H1 (cell line): ENCODE measurements around the gene RNASEL. TPM values are rescaled to one million over a fixed set of nuclear protein-coding genes. Genes with fewer than 3 reads are reported as not detected.

Experiments
- CTCF ChIA-PET: fragments of 300-600 bp; sonication (Branson Sonifier 250); formaldehyde crosslinking; loops from one replicate; lab custom pipeline; 2021; ENCODE audit not compliant: partially characterized antibody; lab: Charles Lee
- POLR2A ChIA-PET: fragments of 300-600 bp; sonication (Branson Sonifier 250); formaldehyde crosslinking; loops from one replicate; lab custom pipeline; 2021; ENCODE audit warnings: inconsistent platforms; ENCODE audit not compliant: partially characterized antibody; lab: Charles Lee
- DNase-seq, 2 experiments: peaks; one replicate each; pipeline versions ENCODE4 v3.0.0 to v3.0.0-alpha.2; 2010 to 2022; ENCODE audit warnings: low spot score in 2 of 2, low read depth in 1 of 2, mixed read lengths in 1 of 2
- FAIRE-seq: peaks from 2 replicates; lab custom pipeline; 2011; peaks lifted over from hg19 to GRCh38; lab: Jason Lieb, UNC
- H2AFZ ChIP-seq: 2 replicates; pipeline ENCODE4 v1.8.1; 2012; ENCODE audit warnings: low read length, inconsistent platforms
- H2AK5ac ChIP-seq: 2 replicates; pipeline ENCODE4 v1.6.1; 2013; ENCODE audit warnings: low read depth, low read length
- H2BK120ac ChIP-seq: replicated peaks from 2 replicates; pipeline ENCODE3; 2013; ENCODE audit warnings: low read depth, low read length, inconsistent platforms
- H2BK12ac ChIP-seq: 2 replicates; pipeline ENCODE4 v1.6.1; 2013; ENCODE audit warnings: low read depth, low read length
- H2BK15ac ChIP-seq: 2 replicates; pipeline ENCODE4 v1.6.1; 2013; ENCODE audit warnings: low read length
- H2BK20ac ChIP-seq: 2 replicates; pipeline ENCODE4 v1.6.1; 2013; ENCODE audit warnings: low read length
- H2BK5ac ChIP-seq: 2 replicates; pipeline ENCODE4 v1.6.1; 2013; ENCODE audit warnings: low read depth, low read length
- H3K14ac ChIP-seq: 2 replicates; pipeline ENCODE4 v1.6.1; 2013; ENCODE audit warnings: inconsistent platforms; ENCODE audit not compliant: insufficient read length
- H3K18ac ChIP-seq: 2 replicates; pipeline ENCODE4 v1.6.1; 2013; ENCODE audit warnings: low read length; ENCODE audit errors: extremely low read depth
- H3K23ac ChIP-seq: 2 replicates; pipeline ENCODE4 v1.6.1; 2013; ENCODE audit warnings: inconsistent platforms; ENCODE audit not compliant: insufficient read length
- H3K23me2 ChIP-seq: 2 replicates; pipeline ENCODE4 v1.6.1; 2013; ENCODE audit warnings: low read depth, low read length
- H3K27ac ChIP-seq: 2 replicates; pipeline ENCODE4 v1.6.1; 2011; ENCODE audit warnings: low read depth, low read length, inconsistent platforms
- H3K27me3 ChIP-seq, 4 experiments: replicated peaks in 1 of 4; 1 replicate in 1 of 4; 2 replicates in 3 of 4; pipeline versions ENCODE4 v1.6.1 to v1.8.1; 2011 to 2013; ENCODE audit warnings: low read length in 3 of 4, mild to moderate bottlenecking in 3 of 4, inconsistent platforms in 2 of 4, mixed read lengths in 2 of 4, moderate library complexity in 1 of 4; ENCODE audit not compliant: control insufficient read depth in 3 of 4, insufficient read depth in 3 of 4; ENCODE audit errors: extremely low read depth in 1 of 4
- H3K36me3 ChIP-seq, 4 experiments: 2 replicates each; pipeline versions ENCODE4 v1.6.1 to v1.8.1; 2011 to 2013; ENCODE audit warnings: mild to moderate bottlenecking in 4 of 4, low read length in 3 of 4, moderate library complexity in 2 of 4, control low read depth in 1 of 4, inconsistent platforms in 1 of 4; ENCODE audit not compliant: insufficient read depth in 4 of 4, control insufficient read depth in 2 of 4
- H3K4ac ChIP-seq: replicated peaks from 2 replicates; pipeline ENCODE3; 2013; ENCODE audit warnings: low read length, low read depth, mixed read lengths, inconsistent platforms; ENCODE audit not compliant: insufficient read length
- H3K4me1 ChIP-seq, 4 experiments: replicated peaks in 1 of 4; 1 replicate in 1 of 4; 2 replicates in 3 of 4; pipeline versions ENCODE4 v1.6.1 to v1.8.1; 2011 to 2013; ENCODE audit warnings: low read length in 3 of 4, inconsistent platforms in 2 of 4, mixed read lengths in 1 of 4; ENCODE audit not compliant: insufficient read depth in 4 of 4, control insufficient read depth in 3 of 4
- H3K4me2 ChIP-seq, 2 experiments: 2 replicates each; pipeline versions ENCODE4 v1.6.1 to v1.8.1; 2011 to 2013; ENCODE audit warnings: low read depth in 2 of 2, low read length in 2 of 2, control low read depth in 1 of 2, inconsistent platforms in 1 of 2, mild to moderate bottlenecking in 1 of 2; ENCODE audit not compliant: insufficient read depth in 1 of 2
- H3K4me3 ChIP-seq, 4 experiments: fragments of 200-600, 300-600 bp in 1 of 4; sonication (generic), shearing (Covaris generic), sonication (Bioruptor Twin) in 1 of 4; 2 replicates each; pipeline versions ENCODE4 v1.5.1 to v1.8.1; 2011 to 2016; ENCODE audit warnings: low read length in 4 of 4, low read depth in 3 of 4, control low read depth in 2 of 4, inconsistent platforms in 2 of 4, mild to moderate bottlenecking in 2 of 4, mixed read lengths in 1 of 4, moderate library complexity in 1 of 4; ENCODE audit not compliant: insufficient read depth in 2 of 4; ENCODE audit errors: extremely low read depth in 1 of 4
- H3K56ac ChIP-seq: replicated peaks from 2 replicates; pipeline ENCODE3; 2013; ENCODE audit warnings: low read depth, mild to moderate bottlenecking, mixed read lengths, low read length, inconsistent platforms; ENCODE audit not compliant: insufficient read length
- H3K79me1 ChIP-seq: 2 replicates; pipeline ENCODE4 v1.6.1; 2013; ENCODE audit warnings: low read depth, low read length, control low read depth
- H3K79me2 ChIP-seq, 2 experiments: 2 replicates each; pipeline versions ENCODE4 v1.6.1 to v1.8.1; 2012 to 2013; ENCODE audit warnings: low read length in 2 of 2, mild to moderate bottlenecking in 2 of 2, inconsistent platforms in 1 of 2; ENCODE audit not compliant: insufficient read depth in 2 of 2, control insufficient read depth in 1 of 2
- H3K9ac ChIP-seq, 4 experiments: replicated peaks in 1 of 4; 1 replicate in 1 of 4; 2 replicates in 3 of 4; pipeline versions ENCODE4 v1.6.1 to v1.8.1; 2011 to 2013; ENCODE audit warnings: low read depth in 3 of 4, low read length in 3 of 4, control low read depth in 2 of 4, mild to moderate bottlenecking in 2 of 4, moderate library complexity in 2 of 4, inconsistent platforms in 1 of 4; ENCODE audit errors: extremely low read depth in 1 of 4
- H3K9me3 ChIP-seq, 2 experiments: 2 replicates each; pipeline versions ENCODE4 v1.6.1 to v1.8.1; 2012 to 2013; ENCODE audit warnings: mild to moderate bottlenecking in 2 of 2, moderate library complexity in 2 of 2, control low read depth in 1 of 2, inconsistent platforms in 1 of 2, low read depth in 1 of 2, low read length in 1 of 2, mixed read lengths in 1 of 2; ENCODE audit not compliant: insufficient read depth in 2 of 2
- H4K20me1 ChIP-seq, 2 experiments: replicated peaks in 1 of 2; 2 replicates each; pipeline versions ENCODE3 to v1.8.1; 2011 to 2013; ENCODE audit warnings: inconsistent platforms in 2 of 2, low read length in 2 of 2, mild to moderate bottlenecking in 1 of 2; ENCODE audit not compliant: insufficient read depth in 2 of 2, control insufficient read depth in 1 of 2
- H4K5ac ChIP-seq: 2 replicates; pipeline ENCODE4 v1.6.1; 2013; ENCODE audit warnings: low read length, low read depth, mixed read lengths, inconsistent platforms; ENCODE audit not compliant: insufficient read length
- H4K8ac ChIP-seq: 2 replicates; pipeline ENCODE4 v1.8.0; 2013; ENCODE audit warnings: mild to moderate bottlenecking, moderate library complexity, low read length, inconsistent platforms; ENCODE audit not compliant: insufficient read depth; ENCODE audit errors: extremely low read depth
- H4K91ac ChIP-seq: replicated peaks from 2 replicates; pipeline ENCODE3; 2013; ENCODE audit warnings: low read length, mixed read lengths, inconsistent platforms; ENCODE audit not compliant: insufficient read length
- JUND ChIP-seq: IDR thresholded peaks from 2 replicates; pipeline ENCODE4 v1.6.1; 2011; ENCODE audit warnings: mild to moderate bottlenecking, improper control_type of control experiment, low read length
- TCF12 ChIP-seq: IDR thresholded peaks from 2 replicates; pipeline ENCODE4 v1.6.1; 2011; ENCODE audit warnings: low read depth, mild to moderate bottlenecking, low read length
- WGBS, 2 experiments: shearing (Covaris generic) in 1 of 2; methylation state at CpG; one replicate each; pipeline versions ENCODE4 v1.1.6 to v1.1.7; 2013 to 2015; ENCODE audit warnings: low lambda C conversion rate in 2 of 2, mixed read lengths in 2 of 2, inconsistent platforms in 1 of 2, low coverage in 1 of 2, missing lambda C conversion rate in 1 of 2; ENCODE audit not compliant: insufficient replicate concordance in 2 of 2, insufficient coverage in 1 of 2, insufficient read length in 1 of 2; ENCODE audit errors: extremely low coverage in 1 of 2, missing lambda C conversion rate in 1 of 2; 5-methylcytosine and 5-hydroxymethylcytosine counted together
- polyA plus RNA-seq, 7 experiments: library from polyadenylated mRNA; depleted of rRNA in 3 of 7; stranded (reverse) in 5 of 7; unstranded in 2 of 7; fragments of >200 nt in 5 of 7; fragments of 200-250 nt in 2 of 7; gene quantifications; 1 replicate in 5 of 7; 2 replicates in 1 of 7; 4 replicates in 1 of 7; pipeline versions ENCODE4 v1.2.1 to v1.2.3, GENCODE V29; 2011 to 2013; ENCODE audit warnings: missing spikeins in 2 of 7, mixed read lengths in 2 of 7
- total RNA-seq: library from RNA; stranded (reverse); fragmentation: NEBNext Ultra II Directional; extraction: Animal tissue kit (Norgen Biotek cat#: 25700); gene quantifications from 2 replicates; pipeline ENCODE4 v1.2.1, GENCODE V29; 2021

The RNASEL gene
- total and polyA plus RNA-seq, 2 of the 8 experiments (the other 6 are each of a cell fraction or from before 2014, with no cell fraction given), result 0.39 to 0.78 TPM

DNA sequence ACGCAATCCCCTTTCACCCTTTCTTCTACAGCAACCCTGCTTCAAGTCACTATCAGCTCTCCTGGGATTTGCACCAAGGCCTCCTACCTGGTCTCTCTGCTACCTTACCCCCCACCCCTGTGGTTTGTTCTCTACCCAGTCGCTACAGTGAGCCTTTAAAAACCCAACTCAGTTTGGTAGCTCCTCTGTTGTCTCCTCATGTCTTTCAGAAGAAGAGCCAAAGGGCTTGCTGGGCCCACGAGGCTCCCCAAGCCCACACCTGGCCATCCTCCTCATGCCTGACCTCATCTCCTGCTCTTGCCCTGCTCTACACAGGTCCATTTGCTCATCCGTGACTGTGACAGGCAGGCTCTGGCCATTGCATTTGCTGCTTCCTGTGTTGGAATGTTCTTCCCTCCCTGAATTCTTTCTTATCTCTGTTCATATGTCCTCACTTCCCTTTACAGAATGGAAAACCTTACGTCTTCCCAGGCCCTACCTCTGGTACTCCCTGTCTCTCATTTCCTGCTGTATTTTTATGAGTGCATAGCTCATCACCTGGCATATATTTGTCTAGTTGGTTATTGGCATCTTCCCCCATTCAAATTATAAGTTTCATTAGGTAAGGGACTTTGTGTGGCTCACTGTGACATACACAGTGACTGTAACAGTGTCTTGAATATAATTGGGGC is 11.8 kb upstream of the RNASEL start:
- H3K79me2 ChIP-seq, result no peaks in the 10 kb centered on the region
- WGBS, 2 experiments, result 82% methylated on average over 5 of the region's 5 CpGs; no CpG with 5 or more reads in 1 of the 2 experiments

More for the DNA sequence above, 11.8 kb upstream of the RNASEL start:
- DNase-seq (no peak), FAIRE-seq (no peak)
- Histone ChIP-seq H3K4me2 (no peak overlapping the region), H4K91ac (no peak overlapping the region), H3K36me3 (peaks cover 10 to 15% (median 12%) of the 10 kb centered on the region in 4 experiments; a peak in 5 of 8 replicates), H2BK120ac (no peak overlapping the region), H2BK15ac (no peak overlapping the region), H4K20me1 (peaks cover 2 to 4% of the 10 kb centered on the region in 2 experiments), H3K4me1 (peaks cover 4 to 19% (median 8%) of the 10 kb centered on the region in 4 experiments), H2BK5ac (no peak overlapping the region), H2BK12ac (no peak overlapping the region), H2AFZ (no peak overlapping the region), H4K5ac (no peak overlapping the region), H3K18ac (no peak overlapping the region), H3K23ac (no peak overlapping the region), H3K4ac (no peak overlapping the region), H3K9me3 (no peaks in the 10 kb centered on the region), H3K23me2 (peaks cover 7% of the 10 kb centered on the region), H4K8ac (no peak overlapping the region), H3K9ac (no peak overlapping the region), H3K4me3 (no peak overlapping the region), H3K27me3 (peaks cover 0 to 29% (median 20%) of the 10 kb centered on the region in 4 experiments; a peak in 6 of 7 replicates), H3K79me1 (no peaks in the 10 kb centered on the region), H3K14ac (no peak overlapping the region), H2AK5ac (no peak overlapping the region), H3K56ac (no peak overlapping the region), H3K27ac (no peak overlapping the region), H2BK20ac (no peak overlapping the region)
- ChIA-PET POLR2A (interaction anchor here (0.7 to 15.0 kb wide), 12 partner anchors 13 to 196 kb away, joined by 3 to 231 read pairs (median 3); partner anchors contain the start of gene NPL), CTCF (interaction anchor here (0.6 to 37.1 kb wide), 57 partner anchors 8 to 516 kb away, joined by 3 to 1131 read pairs (median 4); partner anchors contain the start of genes NPL and RGS8)
- TF ChIP-seq TCF12 (no peak), JUND (no peak)
